ENCODE measurements around the gene MRPS12. TPM values are rescaled to one million over a fixed set of nuclear protein-coding genes. Genes with fewer than 3 reads are reported as not detected.

MRPS12 gene
- total and polyA plus RNA-seq, 9 of the 15 experiments (the other 6 are each of a cell fraction or from before 2014, with no cell fraction given), result 8.1 to 174 (median 52.0) TPM

DNA sequence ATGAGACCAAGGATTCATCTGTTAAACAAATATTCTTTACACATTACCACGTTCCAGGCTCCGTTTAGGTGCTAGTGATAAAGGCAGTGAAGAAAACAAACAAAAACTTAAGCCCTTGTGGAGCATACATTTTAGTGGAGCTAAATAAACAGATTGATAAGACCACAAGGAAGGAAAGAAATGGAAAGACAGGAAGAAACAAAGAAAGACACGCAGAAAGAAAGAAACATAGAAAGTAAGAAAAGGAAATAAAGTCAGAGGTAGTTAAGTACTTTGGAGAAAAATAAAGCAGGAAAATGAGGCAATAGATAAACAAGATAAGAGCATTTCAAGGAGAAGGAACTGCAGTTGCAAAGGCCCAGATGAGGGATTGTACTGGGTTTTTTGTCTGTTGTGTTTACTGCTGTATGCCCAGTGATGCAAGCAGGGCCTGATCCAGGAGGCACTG lies 30.0 kb upstream of the MRPS12 start (continued):
- no peak for TF ChIP-seq MCM5 (IDR thresholded peaks at IDR 0.05; ENCODE audit: low read depth)
- TF ChIP-seq, protein P1, sequence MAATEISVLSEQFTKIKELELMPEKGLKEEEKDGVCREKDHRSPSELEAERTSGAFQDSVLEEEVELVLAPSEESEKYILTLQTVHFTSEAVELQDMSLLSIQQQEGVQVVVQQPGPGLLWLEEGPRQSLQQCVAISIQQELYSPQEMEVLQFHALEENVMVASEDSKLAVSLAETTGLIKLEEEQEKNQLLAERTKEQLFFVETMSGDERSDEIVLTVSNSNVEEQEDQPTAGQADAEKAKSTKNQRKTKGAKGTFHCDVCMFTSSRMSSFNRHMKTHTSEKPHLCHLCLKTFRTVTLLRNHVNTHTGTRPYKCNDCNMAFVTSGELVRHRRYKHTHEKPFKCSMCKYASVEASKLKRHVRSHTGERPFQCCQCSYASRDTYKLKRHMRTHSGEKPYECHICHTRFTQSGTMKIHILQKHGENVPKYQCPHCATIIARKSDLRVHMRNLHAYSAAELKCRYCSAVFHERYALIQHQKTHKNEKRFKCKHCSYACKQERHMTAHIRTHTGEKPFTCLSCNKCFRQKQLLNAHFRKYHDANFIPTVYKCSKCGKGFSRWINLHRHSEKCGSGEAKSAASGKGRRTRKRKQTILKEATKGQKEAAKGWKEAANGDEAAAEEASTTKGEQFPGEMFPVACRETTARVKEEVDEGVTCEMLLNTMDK (IDR thresholded peaks at IDR 0.05; ENCODE audit: borderline replicate concordance, insufficient read depth, low read depth, low read length, poor library complexity, severe bottlenecking), result no peak
- peak; percentile 70; the same call in 1 of the 2 replicates for TF ChIP-seq GTF2E2 (tag; IDR thresholded peaks at IDR 0.05)
- no peak for TF ChIP-seq POLR2A (conservative IDR thresholded peaks at IDR 0.05)
- TF ChIP-seq MGA (IDR thresholded peaks at IDR 0.05), result no peak
- TF ChIP-seq POLR2G (IDR thresholded peaks at IDR 0.05; ENCODE audit: low read depth, low read length), result no peak
- 0 out of 4 replicates have a peak, but pooled peaks of 1 of the 2 experiments have one; percentile 11 for TF ChIP-seq HDAC1 (IDR thresholded peaks at IDR 0.05)
- TF ChIP-seq, protein P2, sequence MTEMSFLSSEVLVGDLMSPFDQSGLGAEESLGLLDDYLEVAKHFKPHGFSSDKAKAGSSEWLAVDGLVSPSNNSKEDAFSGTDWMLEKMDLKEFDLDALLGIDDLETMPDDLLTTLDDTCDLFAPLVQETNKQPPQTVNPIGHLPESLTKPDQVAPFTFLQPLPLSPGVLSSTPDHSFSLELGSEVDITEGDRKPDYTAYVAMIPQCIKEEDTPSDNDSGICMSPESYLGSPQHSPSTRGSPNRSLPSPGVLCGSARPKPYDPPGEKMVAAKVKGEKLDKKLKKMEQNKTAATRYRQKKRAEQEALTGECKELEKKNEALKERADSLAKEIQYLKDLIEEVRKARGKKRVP (CRISPR knock-in tag; IDR thresholded peaks at IDR 0.05), result no peak
- TF ChIP-seq SMARCA4 (IDR thresholded peaks at IDR 0.05), result peak; percentile 74
- no peak for TF ChIP-seq ZNF445 (CRISPR knock-in tag; IDR thresholded peaks at IDR 0.05; ENCODE audit: low read depth)
- TF ChIP-seq ARID1B (IDR thresholded peaks at IDR 0.05), result peak; percentile 61
- no peak for TF ChIP-seq SP2 (IDR thresholded peaks at IDR 0.05; ENCODE audit: extremely low read depth, low read depth, low read length, poor library complexity, severe bottlenecking)
- TF ChIP-seq ZNF121 (CRISPR knock-in tag; conservative IDR thresholded peaks at IDR 0.05), result no peak
- no peak for TF ChIP-seq ELF1 (tag; IDR thresholded peaks at IDR 0.05)
